Measurements from ENCODE around the gene LTBP4.

DNA sequence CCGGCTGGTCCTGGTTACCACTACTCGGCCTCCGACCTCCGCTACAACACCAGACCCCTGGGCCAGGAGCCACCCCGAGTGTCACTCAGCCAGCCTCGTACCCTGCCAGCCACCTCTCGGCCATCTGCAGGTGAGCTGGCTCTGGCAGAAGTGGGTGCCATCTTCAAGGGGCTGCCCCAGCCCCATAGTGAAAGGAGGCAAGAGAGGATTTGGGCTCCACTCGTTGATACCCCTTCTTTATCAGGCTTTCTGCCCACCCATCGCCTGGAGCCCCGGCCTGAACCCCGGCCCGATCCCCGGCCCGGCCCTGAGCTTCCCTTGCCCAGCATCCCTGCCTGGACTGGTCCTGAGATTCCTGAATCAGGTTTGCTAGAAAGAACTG, 7.1 kb downstream of the LTBP4 start:
- TF ChIP-seq, protein P1, sequence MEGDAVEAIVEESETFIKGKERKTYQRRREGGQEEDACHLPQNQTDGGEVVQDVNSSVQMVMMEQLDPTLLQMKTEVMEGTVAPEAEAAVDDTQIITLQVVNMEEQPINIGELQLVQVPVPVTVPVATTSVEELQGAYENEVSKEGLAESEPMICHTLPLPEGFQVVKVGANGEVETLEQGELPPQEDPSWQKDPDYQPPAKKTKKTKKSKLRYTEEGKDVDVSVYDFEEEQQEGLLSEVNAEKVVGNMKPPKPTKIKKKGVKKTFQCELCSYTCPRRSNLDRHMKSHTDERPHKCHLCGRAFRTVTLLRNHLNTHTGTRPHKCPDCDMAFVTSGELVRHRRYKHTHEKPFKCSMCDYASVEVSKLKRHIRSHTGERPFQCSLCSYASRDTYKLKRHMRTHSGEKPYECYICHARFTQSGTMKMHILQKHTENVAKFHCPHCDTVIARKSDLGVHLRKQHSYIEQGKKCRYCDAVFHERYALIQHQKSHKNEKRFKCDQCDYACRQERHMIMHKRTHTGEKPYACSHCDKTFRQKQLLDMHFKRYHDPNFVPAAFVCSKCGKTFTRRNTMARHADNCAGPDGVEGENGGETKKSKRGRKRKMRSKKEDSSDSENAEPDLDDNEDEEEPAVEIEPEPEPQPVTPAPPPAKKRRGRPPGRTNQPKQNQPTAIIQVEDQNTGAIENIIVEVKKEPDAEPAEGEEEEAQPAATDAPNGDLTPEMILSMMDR (IDR thresholded peaks at IDR 0.05): no peak
- no peak for TF ChIP-seq ZFX (IDR thresholded peaks at IDR 0.05; ENCODE audit: borderline replicate concordance)
